GM19463 (cell line): ENCODE results near the gene EN1.

Experiments used
- ATAC-seq: cut with Tn5 transposase; IDR thresholded peaks from one replicate; pipeline ENCODE4 v1.9.1; 2021; ENCODE audit warnings: mild to moderate bottlenecking, moderate library complexity; ENCODE audit not compliant: unreplicated experiment

EN1 gene

DNA sequence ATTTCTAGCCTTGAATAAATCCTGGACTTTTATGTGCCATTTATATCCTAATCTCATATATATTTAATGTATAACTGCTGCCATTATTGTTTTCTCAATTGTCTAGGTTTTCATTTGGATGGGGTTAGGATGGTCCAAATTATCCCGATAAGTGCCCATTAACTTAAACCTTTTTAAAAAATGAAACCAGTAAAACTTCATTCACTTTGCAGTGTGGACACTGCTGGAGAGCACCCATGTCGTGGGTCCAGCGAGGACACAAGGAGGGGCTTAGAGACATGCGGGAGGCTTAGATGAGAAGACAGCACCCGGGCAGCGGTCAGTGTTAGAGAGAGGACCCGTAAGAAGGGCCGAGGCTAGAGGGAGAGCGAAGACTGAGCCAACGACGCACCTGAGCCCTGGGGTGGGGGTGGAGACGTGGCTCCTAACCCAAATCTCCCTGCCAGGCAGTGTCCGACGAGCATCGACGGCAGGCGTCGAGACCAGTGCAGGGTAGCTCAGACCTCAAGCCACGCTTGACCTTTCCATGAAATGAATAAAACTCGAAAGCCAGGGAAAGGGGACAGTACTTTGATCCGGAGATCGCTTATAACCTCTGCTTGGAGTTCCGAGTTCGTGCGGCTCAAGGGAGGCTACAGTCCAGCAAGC is 9.0 kb upstream of the EN1 start:
- ATAC-seq, result no peak

DNA sequence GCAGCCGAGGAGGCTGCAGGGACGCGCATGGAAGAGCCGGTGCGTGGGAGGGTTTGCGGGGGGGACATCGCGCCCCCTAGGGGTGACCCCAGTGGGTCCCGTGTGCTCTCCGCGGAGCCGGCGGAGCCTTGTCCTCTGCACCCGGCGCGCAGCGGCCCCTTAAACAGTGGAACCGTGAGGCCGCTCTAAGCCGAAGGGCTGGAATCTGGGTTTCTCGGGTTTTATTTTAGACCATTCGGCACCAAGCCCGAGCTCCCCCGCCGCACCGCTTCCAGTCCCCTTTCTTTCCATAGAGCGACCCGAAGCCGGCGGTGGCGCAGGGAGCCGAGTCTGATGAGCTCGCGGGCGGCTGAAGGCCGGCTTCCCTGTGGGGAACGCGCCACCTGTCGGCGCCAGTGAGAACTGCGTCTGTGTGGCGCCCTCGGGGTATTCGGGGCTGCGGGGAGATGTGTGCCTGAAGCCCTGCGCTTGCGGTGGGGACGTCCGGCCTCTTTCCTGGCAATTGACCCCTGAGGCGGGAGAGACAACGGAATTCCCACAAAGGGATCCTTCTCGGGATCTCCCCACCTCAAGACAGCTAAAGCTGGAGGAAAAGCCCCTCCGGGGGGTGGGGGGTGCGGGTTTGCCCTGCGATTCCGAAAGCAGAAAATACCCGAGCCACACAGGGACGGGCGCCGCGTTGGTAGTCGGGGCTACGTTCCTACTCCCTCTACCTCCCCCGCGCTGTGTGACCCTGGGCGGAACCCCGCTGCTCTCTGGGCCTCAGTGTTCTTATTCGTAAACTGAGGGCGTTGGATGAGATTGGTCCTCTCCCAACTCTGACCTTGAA is 8.2 kb upstream of the EN1 start:
- peak; percentile 91 for ATAC-seq

DNA sequence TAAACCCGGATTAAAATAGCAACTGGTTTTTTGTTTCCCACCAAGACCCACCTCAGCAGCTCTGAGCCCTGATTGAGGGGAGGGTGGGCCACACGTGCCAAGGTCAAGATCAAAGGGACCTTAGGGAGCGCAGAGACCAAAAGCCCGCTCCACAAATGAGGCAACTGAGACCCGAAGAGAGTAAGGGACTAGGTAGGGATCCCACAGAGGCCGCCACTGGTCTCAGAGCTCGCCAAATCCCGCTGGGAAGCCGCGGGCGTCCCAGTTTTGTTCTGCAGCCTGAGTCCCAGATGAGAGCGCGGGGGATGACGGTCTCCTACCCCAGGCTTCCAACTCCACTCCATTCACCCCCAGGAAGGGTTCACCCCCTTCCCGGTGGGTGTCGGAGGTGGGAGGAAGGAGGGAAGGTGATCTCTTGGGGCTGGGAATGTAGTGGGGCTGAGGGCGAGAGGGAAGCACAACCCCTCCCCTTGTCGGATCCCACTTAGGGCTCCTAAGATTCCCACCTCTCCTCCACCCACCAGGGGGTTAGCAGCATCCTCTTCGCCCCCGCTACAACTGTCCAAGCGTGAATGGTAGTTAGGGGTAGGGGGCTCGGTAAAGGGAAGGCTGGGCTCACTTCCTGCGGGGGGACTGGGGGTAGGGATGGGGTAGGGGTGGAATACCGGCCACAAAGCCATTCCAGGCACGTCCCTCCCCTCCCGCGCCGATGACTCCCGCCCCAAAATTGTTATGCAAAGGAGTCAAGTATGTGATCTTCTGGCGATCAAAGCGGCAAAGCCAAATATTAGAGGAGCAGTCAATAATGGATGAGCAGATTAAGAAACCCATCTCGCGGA is 7.3 kb upstream of the EN1 start:
- no peak for ATAC-seq

DNA sequence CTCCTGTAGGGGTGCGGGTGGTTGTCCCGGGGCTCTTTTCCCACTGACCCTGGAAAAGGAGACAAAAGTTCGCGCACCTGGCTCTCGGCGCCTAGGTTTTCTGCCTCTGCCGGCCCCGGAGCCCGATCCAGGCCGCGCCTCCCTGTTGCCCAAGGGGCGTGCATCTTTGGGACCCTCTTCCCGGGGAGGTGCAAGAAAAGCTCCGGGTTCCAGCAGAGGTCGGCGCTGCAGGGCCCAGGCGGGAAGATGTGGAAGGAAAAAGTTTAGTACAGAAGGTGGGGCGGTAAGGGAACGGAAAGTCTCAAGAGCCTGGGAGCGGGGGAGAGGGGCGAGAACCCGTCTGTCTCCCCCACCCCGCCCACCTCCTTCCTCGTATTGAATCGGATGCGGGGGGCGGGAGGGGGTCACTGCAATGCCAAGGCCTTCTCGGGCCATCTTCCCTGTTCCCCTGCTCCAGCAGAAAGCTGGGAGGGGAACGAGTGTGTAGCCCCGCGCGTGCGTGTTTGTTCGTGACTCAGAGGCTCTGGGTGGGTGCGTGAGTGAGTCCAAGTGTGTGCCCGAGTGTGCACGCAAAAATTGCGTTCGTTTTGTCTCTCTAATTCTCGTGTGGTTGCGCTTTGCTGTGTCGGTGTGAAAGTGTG is 6.3 kb upstream of the EN1 start:
- ATAC-seq, result no peak

DNA sequence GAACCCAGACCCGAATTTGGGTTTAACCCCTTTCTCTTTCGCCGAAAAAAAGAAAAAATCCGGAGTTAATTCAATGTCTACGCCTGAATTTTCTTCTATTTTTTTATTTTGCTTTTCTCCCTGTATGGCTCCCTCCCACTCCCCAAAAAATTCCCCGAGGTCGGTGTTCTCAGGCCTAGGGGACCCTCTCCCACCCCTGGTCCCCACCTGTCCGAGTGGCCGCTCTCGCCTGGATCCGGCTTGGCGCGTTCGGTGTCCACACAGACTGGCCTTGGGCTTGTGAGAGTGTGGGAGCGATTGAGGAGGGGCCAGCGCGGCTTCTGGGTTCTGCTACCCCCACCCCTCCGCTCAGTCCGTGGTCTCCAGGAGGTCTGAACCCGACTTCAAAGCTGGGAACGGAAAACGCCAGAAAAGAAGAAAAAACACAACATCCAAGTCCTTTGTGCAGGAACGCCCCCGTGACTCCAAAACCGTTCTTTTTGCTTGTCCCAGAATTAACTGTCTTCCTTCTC is 5.7 kb upstream of the EN1 start:
- ATAC-seq, result no peak

DNA sequence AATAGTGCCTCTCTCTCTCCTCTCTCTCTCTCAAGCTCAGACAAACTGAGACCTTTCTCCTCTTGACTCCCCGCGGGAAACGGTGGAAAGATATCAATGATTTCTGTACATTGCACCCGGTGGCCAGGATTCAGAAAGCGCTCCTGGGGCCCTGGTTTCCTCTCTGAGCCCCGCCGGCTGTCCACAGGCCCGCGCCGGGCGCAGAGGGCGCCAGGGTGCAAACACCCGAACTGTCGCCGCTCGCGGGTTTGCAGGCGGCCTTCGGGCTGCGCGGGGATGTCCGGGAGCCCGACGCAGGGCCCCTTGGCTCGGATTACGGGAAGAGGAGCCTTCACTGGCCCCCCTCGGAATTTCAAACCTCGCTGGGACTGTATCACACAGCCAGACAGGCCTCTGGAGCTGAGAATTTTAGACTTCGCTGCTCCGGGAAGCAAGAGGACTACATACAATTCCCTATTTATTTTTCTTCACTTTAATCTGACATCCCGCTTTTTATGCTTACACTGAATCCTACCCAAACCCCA is 5.2 kb upstream of the EN1 start:
- no peak for ATAC-seq

DNA sequence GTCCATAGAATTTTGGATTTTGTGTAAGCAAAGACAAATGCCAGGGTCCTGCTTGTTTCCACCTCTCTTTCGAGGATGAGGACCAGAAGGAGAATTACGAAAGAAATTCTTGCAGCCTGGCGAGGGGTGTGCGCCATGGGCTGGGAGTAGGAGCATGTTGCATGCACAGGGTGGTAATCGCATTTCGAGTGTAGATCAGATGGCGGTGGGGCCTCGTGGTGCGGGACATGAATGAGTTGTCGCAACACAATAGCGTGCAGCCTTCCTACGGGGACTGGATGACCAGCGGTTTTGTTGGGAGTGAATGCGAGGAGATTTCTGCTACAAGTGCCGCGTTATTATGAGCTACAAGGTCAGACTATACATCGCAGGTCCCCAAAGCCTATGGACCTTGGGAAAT is 4.2 kb upstream of the EN1 start:
- no peak for ATAC-seq

DNA sequence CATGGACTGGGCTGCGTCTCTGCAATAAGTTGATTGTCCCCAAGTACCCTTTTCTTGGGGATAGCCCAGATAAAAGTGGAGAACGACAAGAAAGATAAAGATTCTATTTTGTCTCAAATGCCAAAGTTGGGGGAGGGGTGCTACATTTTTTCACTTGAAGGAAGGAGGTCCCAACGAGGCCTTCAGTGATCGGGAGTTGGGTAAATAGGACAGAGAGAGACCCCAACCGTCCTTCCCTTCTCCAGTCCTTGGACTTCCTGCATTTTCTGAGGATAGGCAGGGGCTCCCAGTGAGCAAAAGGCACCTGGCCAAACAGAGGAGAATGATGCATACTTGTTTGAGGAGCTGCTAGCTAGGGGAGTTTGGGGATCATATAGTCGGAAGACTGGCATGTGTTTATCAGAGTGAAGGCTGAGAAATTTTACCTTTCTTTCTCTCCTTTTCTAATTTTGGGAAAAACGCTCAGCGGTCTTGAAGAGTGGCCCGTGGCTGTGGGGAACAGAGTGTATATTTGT is 3.5 kb upstream of the EN1 start:
- ATAC-seq, result no peak

DNA sequence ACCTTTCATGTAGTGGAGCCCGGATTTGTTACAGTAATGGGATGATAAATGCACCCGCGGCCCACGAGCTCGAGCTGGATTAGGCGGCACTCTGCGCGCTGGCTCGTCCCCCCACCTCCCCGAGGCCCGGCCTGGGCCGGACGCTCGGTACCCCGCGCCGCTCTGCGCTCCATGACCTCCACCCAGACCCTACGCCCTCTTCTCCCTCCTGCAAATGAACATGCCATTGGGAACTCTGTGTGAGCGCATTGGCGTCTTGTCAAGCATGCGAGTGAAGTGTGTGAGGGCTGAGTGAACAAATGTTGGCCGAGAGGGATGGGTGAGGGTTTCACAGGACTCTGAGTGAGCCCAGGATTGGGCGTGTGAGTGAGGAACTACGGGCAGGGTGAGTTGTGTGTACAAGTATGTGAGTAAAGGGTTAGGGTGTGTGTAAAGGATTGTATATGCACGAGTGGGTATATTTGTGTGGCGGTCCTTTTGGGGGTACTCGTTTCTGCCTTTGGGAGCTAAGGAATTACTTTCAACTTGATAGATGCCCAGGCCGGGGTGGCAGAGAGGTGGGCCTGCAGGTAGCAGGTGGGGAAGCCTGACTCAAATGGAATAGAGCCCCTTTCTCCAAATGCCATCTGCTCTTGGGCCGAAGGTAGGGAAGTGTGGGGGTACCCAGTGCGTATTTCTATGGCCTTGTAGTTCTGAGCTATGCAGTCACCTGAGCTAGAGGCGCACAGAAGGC is 2.9 kb upstream of the EN1 start:
- ATAC-seq, result no peak

DNA sequence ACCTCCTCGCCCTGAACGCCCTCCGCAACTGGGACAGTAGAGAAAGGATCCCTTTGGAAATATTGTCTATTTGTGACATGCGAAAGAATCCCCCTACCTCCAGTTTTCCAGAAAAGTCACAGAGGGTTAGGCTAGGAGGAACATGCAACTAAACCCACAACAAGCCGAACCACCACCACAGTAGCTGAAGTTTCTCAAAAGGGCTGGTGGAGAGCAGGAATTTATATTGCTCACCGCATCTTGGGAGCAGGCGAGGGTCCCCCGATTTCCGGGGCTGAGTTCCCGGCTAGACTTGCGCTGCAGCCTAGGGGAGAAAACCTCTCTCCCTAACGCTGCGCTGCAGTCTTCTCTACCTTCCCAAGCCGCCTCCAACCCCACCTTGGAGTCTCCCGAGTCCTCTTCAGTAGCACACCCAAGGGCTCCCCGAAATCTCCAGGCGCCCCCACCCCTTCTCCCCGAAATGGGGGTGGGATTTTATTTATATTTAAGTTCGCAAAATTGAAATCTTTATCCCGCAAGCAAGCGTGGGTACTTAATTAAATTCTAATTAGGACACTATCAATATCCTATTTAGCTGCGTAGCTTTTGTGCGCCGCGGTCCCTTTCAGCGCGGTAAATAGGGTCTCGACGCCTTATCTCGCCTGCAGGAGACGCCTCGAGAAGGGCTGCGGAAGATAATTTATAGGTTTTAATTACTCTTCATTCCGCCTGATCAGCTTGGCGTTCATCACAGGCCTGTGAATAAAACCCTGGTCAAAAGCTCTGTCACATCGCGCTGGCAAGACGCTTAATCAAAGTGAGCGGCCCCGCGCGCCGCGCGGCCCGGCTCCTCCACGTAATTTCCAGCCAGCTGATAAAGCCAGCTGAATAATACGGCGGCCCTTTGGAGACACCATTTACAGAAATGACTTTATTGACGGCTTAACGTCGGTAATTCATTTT is 2.0 kb upstream of the EN1 start:
- no peak for ATAC-seq

DNA sequence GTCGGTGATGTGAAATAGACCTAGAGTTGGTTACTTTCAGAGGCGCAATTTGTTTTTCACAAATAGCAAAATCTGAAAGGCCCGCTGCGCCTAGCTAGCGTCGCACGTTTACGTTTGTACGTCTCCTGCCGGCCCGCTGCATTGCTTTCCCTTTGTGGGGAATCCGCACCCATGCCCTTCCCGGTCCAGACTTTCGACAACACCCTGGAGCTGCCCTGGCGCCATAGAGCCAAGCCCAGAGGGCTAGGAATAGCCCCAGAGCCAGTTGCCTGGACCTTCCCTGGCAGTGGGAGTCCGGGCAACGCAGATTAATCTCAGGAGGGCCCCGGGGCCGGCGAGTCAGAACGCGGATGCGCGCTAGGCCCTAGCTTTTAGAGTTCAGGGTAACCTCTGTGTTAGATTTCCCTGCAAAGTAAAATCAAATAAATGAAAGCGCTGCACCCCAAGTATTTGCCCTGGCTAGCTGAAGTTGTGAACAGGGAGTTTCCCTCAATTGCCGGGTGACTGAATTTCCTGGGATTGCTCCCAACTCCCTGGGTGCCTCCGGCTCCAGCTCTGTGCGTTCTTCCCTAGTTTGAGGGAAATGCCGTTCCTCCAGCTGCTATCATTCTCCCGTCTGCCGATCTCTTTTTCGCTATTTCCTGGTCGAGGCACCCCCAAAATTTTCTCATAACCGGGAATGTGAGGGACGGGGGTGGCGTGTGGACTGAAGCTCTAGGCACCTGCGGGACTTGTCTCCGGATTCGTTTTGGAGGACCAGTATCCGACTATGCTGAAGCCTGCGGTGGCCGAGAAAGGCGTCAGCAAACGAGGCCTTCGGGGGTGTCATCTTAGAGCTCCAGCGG is 1.2 kb upstream of the EN1 start:
- ATAC-seq, result no peak

DNA sequence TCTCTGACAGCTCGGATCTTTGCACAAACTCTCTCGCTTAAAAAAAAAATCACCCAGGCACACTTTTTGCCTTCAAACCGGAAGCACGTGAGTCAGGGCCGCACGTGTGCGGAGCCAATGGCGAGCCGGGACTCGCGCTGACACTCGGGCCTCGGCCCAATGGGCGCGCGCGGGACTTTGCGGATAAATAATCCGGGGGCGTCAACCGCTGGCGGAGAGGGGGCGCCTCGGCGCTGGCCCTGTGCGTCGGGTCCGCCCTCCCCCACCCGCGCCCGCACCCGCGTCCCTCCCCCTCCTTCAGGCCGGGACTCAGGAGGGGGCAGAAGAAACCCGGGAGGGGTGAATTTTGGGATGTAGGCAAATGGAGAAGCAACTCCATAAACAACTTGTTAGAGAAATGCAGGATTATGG is 319 bp upstream of the EN1 start:
- no peak for ATAC-seq

DNA sequence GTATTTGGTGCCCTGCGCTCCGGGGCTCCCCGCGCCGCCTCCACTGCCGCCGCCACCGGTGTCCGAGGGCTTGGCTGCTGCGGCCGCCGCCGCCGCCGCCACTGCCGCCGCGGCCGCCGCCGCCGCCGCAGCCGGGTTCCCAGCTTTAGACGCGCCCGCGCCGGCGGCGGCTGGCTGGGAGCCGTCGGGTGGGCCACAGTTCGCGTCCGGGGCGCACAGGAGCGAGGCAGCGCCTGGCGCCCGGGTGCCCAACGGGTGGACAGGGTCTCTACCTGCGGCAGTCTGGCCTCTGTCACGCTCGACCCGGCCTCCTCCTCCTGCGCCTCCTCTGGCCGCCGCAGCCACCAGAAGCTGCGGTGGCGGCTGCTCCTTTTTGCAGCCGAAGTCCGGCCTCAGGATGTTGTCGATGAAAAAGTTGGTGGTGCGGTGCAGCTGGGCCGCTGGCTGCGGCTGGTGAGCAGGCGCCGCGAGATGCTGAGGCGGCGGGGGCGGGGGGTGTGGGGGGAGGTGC is 951 bp downstream of the EN1 start:
- no peak for ATAC-seq

DNA sequence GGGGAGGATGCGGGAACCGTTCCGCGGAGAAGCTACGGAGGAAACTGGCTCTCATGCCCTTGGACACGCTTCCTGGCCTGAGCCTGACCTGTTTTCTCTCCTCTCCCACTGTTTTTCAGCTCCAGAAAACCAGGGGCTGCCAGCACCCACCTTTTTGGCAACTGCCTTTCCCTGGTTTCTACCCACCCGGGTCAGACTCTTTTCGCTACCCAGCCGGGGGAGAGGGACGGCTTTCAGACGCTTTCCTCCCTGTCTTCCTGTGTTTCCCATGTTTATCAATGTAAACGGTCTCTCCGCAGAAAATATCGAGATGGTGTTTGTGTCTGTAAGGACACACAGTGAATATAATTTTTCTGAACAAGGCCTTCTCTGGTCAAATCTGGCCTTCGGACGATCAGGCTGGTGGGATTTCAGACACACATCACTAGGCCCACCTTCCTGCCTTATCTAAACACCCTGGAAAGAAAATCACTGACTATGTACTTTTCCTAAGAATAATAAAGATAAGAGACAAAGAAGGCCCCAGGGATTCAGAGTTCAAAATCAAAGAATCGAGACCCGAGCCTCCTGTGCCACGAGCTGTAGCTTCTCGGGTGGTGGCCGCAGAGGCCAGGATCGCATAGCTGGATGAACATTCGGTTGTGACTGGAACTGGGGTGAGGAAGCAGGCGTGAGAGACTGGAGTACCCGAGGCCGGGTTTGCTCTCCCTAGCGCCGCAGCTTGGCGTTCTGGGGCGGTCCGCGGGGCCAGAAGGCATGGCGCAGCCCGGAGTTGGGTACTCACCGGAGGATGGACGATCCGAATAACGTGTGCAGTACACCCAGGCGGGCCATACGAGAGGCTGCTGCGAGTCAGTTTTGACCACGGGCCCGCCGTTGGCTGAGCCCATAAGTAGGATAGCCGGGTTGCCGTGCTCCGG is 1.7 kb downstream of the EN1 start:
- no peak for ATAC-seq

DNA sequence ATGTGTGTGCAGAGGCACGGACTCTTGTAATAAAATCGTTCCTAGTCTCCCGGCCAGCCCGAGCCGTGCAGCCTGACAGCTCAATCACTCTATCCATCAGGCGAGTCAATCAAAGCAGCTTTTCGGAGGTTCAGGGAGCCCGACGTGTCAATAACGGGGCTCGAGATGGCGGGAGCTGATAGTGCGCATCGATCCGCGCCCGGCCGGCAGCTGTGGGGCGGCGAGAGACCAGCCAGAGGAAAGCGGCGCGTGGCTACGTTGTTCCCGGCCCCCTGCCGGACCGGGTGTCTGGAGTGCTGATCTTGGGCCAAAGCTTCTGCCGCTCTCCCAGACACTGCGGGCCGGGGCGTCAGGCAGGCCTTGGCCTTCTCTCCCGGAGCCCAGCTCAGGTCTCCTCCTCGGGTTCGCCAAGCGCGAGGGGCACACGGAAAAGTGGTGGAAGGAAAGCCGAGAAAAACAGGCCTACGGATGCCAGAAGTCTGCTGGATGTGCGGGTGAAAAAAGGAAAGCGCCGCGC is 2.4 kb downstream of the EN1 start:
- no peak for ATAC-seq

DNA sequence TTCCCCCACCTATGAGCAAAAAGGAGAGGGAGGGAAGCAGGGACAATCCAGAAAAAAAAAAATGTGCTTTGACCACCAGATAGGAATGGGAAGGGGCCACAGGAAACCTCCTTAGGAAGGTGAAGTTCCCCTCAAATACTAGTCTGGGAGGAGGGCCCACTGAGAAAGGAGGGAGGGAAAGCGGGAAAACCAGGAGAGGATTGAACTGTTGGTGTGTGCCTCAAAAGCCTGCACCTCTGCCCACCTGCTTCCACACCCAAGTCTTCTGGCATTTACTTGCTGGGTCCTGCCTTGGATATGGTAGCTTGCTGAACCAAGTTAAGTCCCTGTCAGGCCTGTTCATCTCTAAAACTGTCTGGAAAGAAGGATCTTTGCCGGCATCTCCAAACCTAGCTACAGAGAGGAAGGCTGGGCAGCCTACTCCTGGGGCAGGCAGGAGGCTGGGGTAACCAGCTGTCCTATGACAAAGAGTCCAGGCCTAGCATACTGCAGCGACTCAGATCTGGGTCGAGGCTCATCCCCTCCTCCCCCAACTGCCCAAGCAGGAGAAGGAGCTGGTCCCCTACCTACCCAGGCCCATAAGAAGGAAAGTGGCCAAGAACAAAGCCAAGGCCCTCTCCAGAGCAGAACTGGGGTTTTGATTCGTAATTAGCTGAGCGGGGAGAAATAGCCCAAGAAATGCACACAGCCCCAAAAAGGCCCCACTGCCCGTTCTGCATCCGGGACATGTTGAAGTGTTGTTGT is 3.0 kb downstream of the EN1 start:
- ATAC-seq, result no peak
